ENCODE data around the gene ATP5F1D. TPM values are rescaled to one million over a fixed set of nuclear protein-coding genes. Genes with fewer than 3 reads are reported as not detected.
A peak's percentile ranks its signal among the peaks of the same experiment; 100 is the strongest.

The ATP5F1D gene
- total RNA-seq, 8 experiments from 2014 or later, result 72.1 to 359 (median 83.5) TPM

- H3K4me1 ChIP-seq (replicated peaks in 1 of 2), result peaks cover 32 to 38% of the 10 kb centered on the region in 2 donors
- WGBS, 10 experiments, result 76 to 98% (median 82%) methylated on average over 3 to 17 of the region's 52 CpGs; no CpG with 5 or more reads in 6 of the 10 experiments
- H3K4me3 ChIP-seq, result no peak overlapping the region
- in situ Hi-C loops (cut with MboI; ENCODE audit: low pct_unique_long_range_greater_than_20kb in 2 of 9, low sequenced_read_pairs in 9 of 9, unreplicated experiment in 9 of 9), result no loop called here
- ATAC-seq (replicated peaks in 6 of 8), result no peak
- H3K27ac ChIP-seq, result no peak overlapping the region
These were observed 13.9 kb downstream of the ATP5F1D start for GRCh38 chr19:1255186-1256161.

GRCh38 chr19:1256646-1257474, 15.3 kb downstream of the ATP5F1D start:
- no peak for ATAC-seq (replicated peaks in 6 of 8)
- in situ Hi-C loops (cut with MboI; ENCODE audit: low pct_unique_long_range_greater_than_20kb in 2 of 9, low sequenced_read_pairs in 9 of 9, unreplicated experiment in 9 of 9), result no loop called here
- WGBS, 10 experiments, result 14 to 100% (median 89%) methylated on average over 1 to 21 of the region's 46 CpGs
- H3K4me3 ChIP-seq, result no peak overlapping the region
- no peak overlapping the region for H3K27ac ChIP-seq
- H3K4me1 ChIP-seq (replicated peaks in 1 of 2), result peaks cover 38 to 44% of the 10 kb centered on the region in 2 donors

- ATAC-seq (replicated peaks in 6 of 8), result no peak
- 54 to 90% (median 84%) methylated on average over 2 to 10 of the region's 23 CpGs; no CpG with 5 or more reads in 5 of the 10 experiments for WGBS, 10 experiments
- in situ Hi-C loops (cut with MboI; ENCODE audit: low pct_unique_long_range_greater_than_20kb in 2 of 9, low sequenced_read_pairs in 9 of 9, unreplicated experiment in 9 of 9), result no loop called here
- Histone ChIP-seq H3K4me1 (replicated peaks in 1 of 2) (peaks cover 38 to 49% of the 10 kb centered on the region in 2 donors), H3K4me3 (no peak overlapping the region), H3K27ac (peak overlapping the region in 1 of 2 donors; percentile 22)
These were observed 16.1 kb downstream of the ATP5F1D start for GRCh38 chr19:1257475-1258162.

GRCh38 chr19:1258163-1258492, 16.6 kb downstream of the ATP5F1D start:
- in situ Hi-C loops (cut with MboI; ENCODE audit: low pct_unique_long_range_greater_than_20kb in 2 of 9, low sequenced_read_pairs in 9 of 9, unreplicated experiment in 9 of 9), result no loop called here
- Histone ChIP-seq H3K4me1 (replicated peaks in 1 of 2) (peaks cover 36 to 49% of the 10 kb centered on the region in 2 donors), H3K27ac (no peak overlapping the region), H3K4me3 (no peak overlapping the region)
- no peak for ATAC-seq (replicated peaks in 6 of 8)
- WGBS, 10 experiments, result 46% methylated on average over 3 of the region's 8 CpGs; no CpG with 5 or more reads in 9 of the 10 experiments

- Histone ChIP-seq H3K4me1 (replicated peaks in 1 of 2) (peaks cover 31 to 45% of the 10 kb centered on the region in 2 donors), H3K4me3 (no peak overlapping the region), H3K27ac (peak overlapping the region; percentile 46 to 77)
- in situ Hi-C loops (cut with MboI; ENCODE audit: low pct_unique_long_range_greater_than_20kb in 2 of 9, low sequenced_read_pairs in 9 of 9, unreplicated experiment in 9 of 9), result no loop called here
- WGBS, 10 experiments, result 4 to 100% (median 50%) methylated on average over 1 to 9 of the region's 15 CpGs
- no peak for ATAC-seq (replicated peaks in 6 of 8)
These were observed 17.2 kb downstream of the ATP5F1D start for GRCh38 chr19:1258707-1259205.

- WGBS, 10 experiments, result 13 to 83% (median 20%) methylated on average over 1 to 3 of the region's 17 CpGs; no CpG with 5 or more reads in 7 of the 10 experiments
- H3K4me3 ChIP-seq, result no peak overlapping the region
These were observed 17.8 kb downstream of the ATP5F1D start for GRCh38 chr19:1259206-1259875.

GRCh38 chr19:1259876-1260748, 18.6 kb downstream of the ATP5F1D start:
- ATAC-seq (replicated peaks in 6 of 8), result peak in 7 of 8 experiments; percentile 2 to 28 (median 15)
- in situ Hi-C loops (cut with MboI; ENCODE audit: low pct_unique_long_range_greater_than_20kb in 2 of 9, low sequenced_read_pairs in 9 of 9, unreplicated experiment in 9 of 9), result no loop called here
- Histone ChIP-seq H3K27ac (peak overlapping the region; percentile 51 to 80), H3K4me3 (peak overlapping the region; percentile 4 to 15 (median 7)), H3K4me1 (replicated peaks in 1 of 2) (peaks cover 39 to 51% of the 10 kb centered on the region in 2 donors)
- WGBS, 10 experiments, result 33 to 100% methylated on average over 1 of the region's 33 CpGs; no CpG with 5 or more reads in 8 of the 10 experiments

More at GRCh38 chr19:1259206-1259875, 17.8 kb downstream of the ATP5F1D start:
- in situ Hi-C loops (cut with MboI; ENCODE audit: low pct_unique_long_range_greater_than_20kb in 2 of 9, low sequenced_read_pairs in 9 of 9, unreplicated experiment in 9 of 9), result no loop called here
- peak in 3 of 8 experiments; percentile 5 to 9 (median 7) for ATAC-seq (replicated peaks in 6 of 8)
- H3K27ac ChIP-seq, result peak overlapping the region; percentile 46 to 77
- H3K4me1 ChIP-seq (replicated peaks in 1 of 2), result peaks cover 31 to 44% of the 10 kb centered on the region in 2 donors

GRCh38 chr19:1260749-1261537, 19.4 kb downstream of the ATP5F1D start:
- in situ Hi-C loops (cut with MboI; ENCODE audit: low pct_unique_long_range_greater_than_20kb in 2 of 9, low sequenced_read_pairs in 9 of 9, unreplicated experiment in 9 of 9), result no loop called here
- Histone ChIP-seq H3K27ac (peak overlapping the region; percentile 81 to 82), H3K4me3 (peak overlapping the region; percentile 42 to 61 (median 51)), H3K4me1 (replicated peaks in 1 of 2) (peaks cover 47 to 60% of the 10 kb centered on the region in 2 donors)
- 7% methylated on average over 6 of the region's 83 CpGs; no CpG with 5 or more reads in 9 of the 10 experiments for WGBS, 10 experiments
- peak; percentile 9 to 81 (median 75) for ATAC-seq (replicated peaks in 6 of 8)

- peaks cover 52 to 64% of the 10 kb centered on the region in 2 donors for H3K4me1 ChIP-seq (replicated peaks in 1 of 2)
- in situ Hi-C loops (cut with MboI; ENCODE audit: low pct_unique_long_range_greater_than_20kb in 2 of 9, low sequenced_read_pairs in 9 of 9, unreplicated experiment in 9 of 9), result no loop called here
- peak overlapping the region; percentile 42 to 61 (median 51) for H3K4me3 ChIP-seq
- ATAC-seq (replicated peaks in 6 of 8), result no peak
- 0 to 29% (median 7%) methylated on average over 1 to 7 of the region's 14 CpGs; no CpG with 5 or more reads in 5 of the 10 experiments for WGBS, 10 experiments
- peak overlapping the region; percentile 81 to 82 for H3K27ac ChIP-seq
These were observed 19.9 kb downstream of the ATP5F1D start for GRCh38 chr19:1261538-1261797.

GRCh38 chr19:1261798-1262622, 20.5 kb downstream of the ATP5F1D start:
- H3K27ac ChIP-seq, result peak overlapping the region; percentile 81 to 82

More at GRCh38 chr19:1261798-1262622, 20.5 kb downstream of the ATP5F1D start:
- Histone ChIP-seq H3K4me1 (replicated peaks in 1 of 2) (peaks cover 52 to 69% of the 10 kb centered on the region in 2 donors), H3K4me3 (peak overlapping the region; percentile 42 to 61 (median 51))
- WGBS, 10 experiments, result 0 to 83% (median 34%) methylated on average over 1 to 9 of the region's 28 CpGs; no CpG with 5 or more reads in 4 of the 10 experiments
- no peak for ATAC-seq (replicated peaks in 6 of 8)
- in situ Hi-C loops (cut with MboI; ENCODE audit: low pct_unique_long_range_greater_than_20kb in 2 of 9, low sequenced_read_pairs in 9 of 9, unreplicated experiment in 9 of 9), result no loop called here

Data from motor neuron (in vitro differentiated cells).